Thyroid gland (tissue), 4 donors: ENCODE results near the gene PMF1.

Experiments used
- POLR2A ChIP-seq, 2 donors: fragments of 450-650 bp; IDR thresholded peaks; one replicate each; pipeline ENCODE4 v1.6.1; 2017; ENCODE audit warnings: antibody characterized with exemption in 2 of 2, mild to moderate bottlenecking in 2 of 2, moderate library complexity in 1 of 2
- TF ChIP-seq, protein P1 (sequence below), 6 experiments: fragments of 200-600 bp in 3 of 6; fragments of 450-650 bp in 3 of 6; sonication (generic) in 3 of 6; IDR thresholded peaks; one replicate each; pipeline ENCODE4 v1.5.1; 2016 to 2019; ENCODE audit warnings: antibody characterized with exemption in 6 of 6, mild to moderate bottlenecking in 2 of 6, inconsistent platforms in 1 of 6, moderate library complexity in 1 of 6

- TF ChIP-seq, protein P1, sequence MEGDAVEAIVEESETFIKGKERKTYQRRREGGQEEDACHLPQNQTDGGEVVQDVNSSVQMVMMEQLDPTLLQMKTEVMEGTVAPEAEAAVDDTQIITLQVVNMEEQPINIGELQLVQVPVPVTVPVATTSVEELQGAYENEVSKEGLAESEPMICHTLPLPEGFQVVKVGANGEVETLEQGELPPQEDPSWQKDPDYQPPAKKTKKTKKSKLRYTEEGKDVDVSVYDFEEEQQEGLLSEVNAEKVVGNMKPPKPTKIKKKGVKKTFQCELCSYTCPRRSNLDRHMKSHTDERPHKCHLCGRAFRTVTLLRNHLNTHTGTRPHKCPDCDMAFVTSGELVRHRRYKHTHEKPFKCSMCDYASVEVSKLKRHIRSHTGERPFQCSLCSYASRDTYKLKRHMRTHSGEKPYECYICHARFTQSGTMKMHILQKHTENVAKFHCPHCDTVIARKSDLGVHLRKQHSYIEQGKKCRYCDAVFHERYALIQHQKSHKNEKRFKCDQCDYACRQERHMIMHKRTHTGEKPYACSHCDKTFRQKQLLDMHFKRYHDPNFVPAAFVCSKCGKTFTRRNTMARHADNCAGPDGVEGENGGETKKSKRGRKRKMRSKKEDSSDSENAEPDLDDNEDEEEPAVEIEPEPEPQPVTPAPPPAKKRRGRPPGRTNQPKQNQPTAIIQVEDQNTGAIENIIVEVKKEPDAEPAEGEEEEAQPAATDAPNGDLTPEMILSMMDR (IDR thresholded peaks at IDR 0.05) = no peak
- TF ChIP-seq POLR2A (IDR thresholded peaks at IDR 0.05) = no peak
These were observed 50.5 kb downstream of the PMF1 start for GRCh38 chr1:156263288-156263655.
